HCT116 (cell line): ENCODE measurements around the gene LCLAT1.

ENCODE experiments used
- EGR1 ChIP-seq: IDR thresholded peaks from 2 replicates; pipeline ENCODE4 v1.6.1; 2012; ENCODE audit warnings: low read depth
- ELF1 ChIP-seq: IDR thresholded peaks from 2 replicates; pipeline ENCODE4 v1.6.1; 2012; ENCODE audit warnings: low read depth, borderline replicate concordance
- EZH2 ChIP-seq: fragments of 200-600 bp; sonication (generic); IDR thresholded peaks from 2 replicates; pipeline ENCODE4 v1.6.1; 2017; ENCODE audit warnings: antibody characterized with exemption, mixed run types
- EZH2phosphoT487 ChIP-seq: fragments of 200-600 bp; IDR thresholded peaks from 2 replicates; pipeline ENCODE4 v1.6.1; 2018; ENCODE audit warnings: antibody characterized with exemption, borderline replicate concordance
- JUND ChIP-seq: IDR thresholded peaks from 2 replicates; pipeline ENCODE4 v1.6.1; 2012
- MAX ChIP-seq: IDR thresholded peaks from 2 replicates; pipeline ENCODE4 v1.6.1; 2012
- POLR2A ChIP-seq: IDR thresholded peaks from 2 replicates; pipeline ENCODE4 v1.7.0; 2011; ENCODE audit warnings: borderline replicate concordance; ENCODE audit not compliant: insufficient read depth, insufficient read length; ENCODE audit errors: extremely low read depth
- YY1 ChIP-seq: IDR thresholded peaks from 2 replicates; pipeline ENCODE4 v1.6.1; 2011; ENCODE audit warnings: low read length, low read depth, moderate library complexity, mild to moderate bottlenecking; ENCODE audit not compliant: insufficient replicate concordance; ENCODE audit errors: extremely low read depth
- ZNF274 ChIP-seq: fragments of 200-500 bp; sonication (Bioruptor generic); IDR thresholded peaks from 2 replicates; pipeline ENCODE4 v1.6.1; 2014; ENCODE audit warnings: mild to moderate bottlenecking, low read depth, low read length, inconsistent platforms
- TF ChIP-seq, protein P1 (sequence below), 3 experiments: fragments of 200-600 bp in 1 of 3; sonication (generic) in 1 of 3; IDR thresholded peaks in 2 of 3; conservative IDR thresholded peaks in 1 of 3; 2 replicates each; pipeline ENCODE4 v1.5.1; 2012 to 2017; ENCODE audit warnings: low read depth in 2 of 3, low read length in 2 of 3, antibody characterized with exemption in 1 of 3, borderline replicate concordance in 1 of 3, control low read depth in 1 of 3, mild to moderate bottlenecking in 1 of 3, mixed read lengths in 1 of 3, mixed run types in 1 of 3, moderate library complexity in 1 of 3; ENCODE audit not compliant: insufficient read depth in 1 of 3
- TF ChIP-seq, protein P2 (sequence below): IDR thresholded peaks from 2 replicates; pipeline ENCODE4 v1.6.1; 2012; ENCODE audit warnings: low read depth

GRCh38 chr2:30678410-30679137 is 231.5 kb downstream of the LCLAT1 start:
- TF ChIP-seq ZNF274 (no peak), ELF1 (no peak), EZH2phosphoT487 (no peak), POLR2A (no peak), JUND (no peak), EGR1 (no peak), YY1 (no peak), MAX (no peak), EZH2 (no peak)
- TF ChIP-seq, protein P1, sequence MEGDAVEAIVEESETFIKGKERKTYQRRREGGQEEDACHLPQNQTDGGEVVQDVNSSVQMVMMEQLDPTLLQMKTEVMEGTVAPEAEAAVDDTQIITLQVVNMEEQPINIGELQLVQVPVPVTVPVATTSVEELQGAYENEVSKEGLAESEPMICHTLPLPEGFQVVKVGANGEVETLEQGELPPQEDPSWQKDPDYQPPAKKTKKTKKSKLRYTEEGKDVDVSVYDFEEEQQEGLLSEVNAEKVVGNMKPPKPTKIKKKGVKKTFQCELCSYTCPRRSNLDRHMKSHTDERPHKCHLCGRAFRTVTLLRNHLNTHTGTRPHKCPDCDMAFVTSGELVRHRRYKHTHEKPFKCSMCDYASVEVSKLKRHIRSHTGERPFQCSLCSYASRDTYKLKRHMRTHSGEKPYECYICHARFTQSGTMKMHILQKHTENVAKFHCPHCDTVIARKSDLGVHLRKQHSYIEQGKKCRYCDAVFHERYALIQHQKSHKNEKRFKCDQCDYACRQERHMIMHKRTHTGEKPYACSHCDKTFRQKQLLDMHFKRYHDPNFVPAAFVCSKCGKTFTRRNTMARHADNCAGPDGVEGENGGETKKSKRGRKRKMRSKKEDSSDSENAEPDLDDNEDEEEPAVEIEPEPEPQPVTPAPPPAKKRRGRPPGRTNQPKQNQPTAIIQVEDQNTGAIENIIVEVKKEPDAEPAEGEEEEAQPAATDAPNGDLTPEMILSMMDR (IDR thresholded peaks at IDR 0.05 in 2 of 3, conservative IDR thresholded peaks at IDR 0.05 in 1 of 3; ENCODE audit: borderline replicate concordance in 1 of 3, insufficient read depth in 1 of 3, low read depth in 2 of 3, low read length in 2 of 3) = no peak
- TF ChIP-seq, protein P2, sequence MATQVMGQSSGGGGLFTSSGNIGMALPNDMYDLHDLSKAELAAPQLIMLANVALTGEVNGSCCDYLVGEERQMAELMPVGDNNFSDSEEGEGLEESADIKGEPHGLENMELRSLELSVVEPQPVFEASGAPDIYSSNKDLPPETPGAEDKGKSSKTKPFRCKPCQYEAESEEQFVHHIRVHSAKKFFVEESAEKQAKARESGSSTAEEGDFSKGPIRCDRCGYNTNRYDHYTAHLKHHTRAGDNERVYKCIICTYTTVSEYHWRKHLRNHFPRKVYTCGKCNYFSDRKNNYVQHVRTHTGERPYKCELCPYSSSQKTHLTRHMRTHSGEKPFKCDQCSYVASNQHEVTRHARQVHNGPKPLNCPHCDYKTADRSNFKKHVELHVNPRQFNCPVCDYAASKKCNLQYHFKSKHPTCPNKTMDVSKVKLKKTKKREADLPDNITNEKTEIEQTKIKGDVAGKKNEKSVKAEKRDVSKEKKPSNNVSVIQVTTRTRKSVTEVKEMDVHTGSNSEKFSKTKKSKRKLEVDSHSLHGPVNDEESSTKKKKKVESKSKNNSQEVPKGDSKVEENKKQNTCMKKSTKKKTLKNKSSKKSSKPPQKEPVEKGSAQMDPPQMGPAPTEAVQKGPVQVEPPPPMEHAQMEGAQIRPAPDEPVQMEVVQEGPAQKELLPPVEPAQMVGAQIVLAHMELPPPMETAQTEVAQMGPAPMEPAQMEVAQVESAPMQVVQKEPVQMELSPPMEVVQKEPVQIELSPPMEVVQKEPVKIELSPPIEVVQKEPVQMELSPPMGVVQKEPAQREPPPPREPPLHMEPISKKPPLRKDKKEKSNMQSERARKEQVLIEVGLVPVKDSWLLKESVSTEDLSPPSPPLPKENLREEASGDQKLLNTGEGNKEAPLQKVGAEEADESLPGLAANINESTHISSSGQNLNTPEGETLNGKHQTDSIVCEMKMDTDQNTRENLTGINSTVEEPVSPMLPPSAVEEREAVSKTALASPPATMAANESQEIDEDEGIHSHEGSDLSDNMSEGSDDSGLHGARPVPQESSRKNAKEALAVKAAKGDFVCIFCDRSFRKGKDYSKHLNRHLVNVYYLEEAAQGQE = no peak
